Measurements from ENCODE around the gene EIF5AL1. TPM values are rescaled to one million over a fixed set of nuclear protein-coding genes. Genes with fewer than 3 reads are reported as not detected.

The EIF5AL1 gene
- total RNA-seq, 2 donors from 2014 or later, result 0.22 to 0.62 TPM

DNA sequence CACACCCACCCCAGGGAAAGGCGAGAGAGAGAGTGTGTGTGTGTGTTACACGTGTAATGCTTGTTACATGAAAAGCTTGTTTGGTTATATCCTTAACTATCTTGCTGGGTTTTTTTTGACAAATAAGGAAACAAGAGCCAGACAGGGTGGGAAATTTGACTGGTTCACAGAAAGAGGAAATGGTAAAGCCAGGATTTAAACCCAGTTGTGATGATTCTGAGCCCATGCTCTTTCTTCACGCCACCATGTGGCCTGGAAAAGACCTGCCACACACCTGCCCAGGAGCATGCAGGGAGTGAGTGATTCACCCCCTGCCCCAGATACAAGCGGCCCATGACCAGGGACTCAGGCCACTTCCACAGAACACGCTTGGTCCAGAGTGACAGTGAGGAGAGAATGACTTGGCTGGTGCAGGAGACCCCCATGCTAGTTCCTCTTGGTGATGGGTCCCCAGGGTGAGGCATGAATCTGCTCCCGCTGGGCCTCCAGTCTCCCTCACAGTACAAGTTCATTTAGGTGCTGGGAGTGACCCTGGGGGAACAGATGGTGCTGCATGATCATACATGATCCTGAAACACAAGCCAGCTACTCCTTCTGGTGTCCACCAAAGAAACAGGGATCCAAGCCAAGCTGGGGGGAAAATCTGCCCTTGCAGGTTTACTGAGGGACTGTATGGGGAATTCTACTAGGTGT, 21.0 kb upstream of the EIF5AL1 start:
- H3K9ac ChIP-seq (ENCODE audit: extremely low read depth, low read length, poor library complexity, severe bottlenecking), result no peak overlapping the region
- no peaks in the 10 kb centered on the region for H3K36me3 Mint-ChIP-seq (ENCODE audit: low read depth)
- no peak overlapping the region for H3K4me3 ChIP-seq (ENCODE audit: low read length)
- H3K4me1 Mint-ChIP-seq, result peaks cover 1% of the 10 kb centered on the region
- 93 to 96% methylated on average over 4 to 6 of the region's 6 CpGs for WGBS, 2 experiments (ENCODE audit: insufficient coverage in 1 of 2, insufficient read length in 1 of 2)
- H3K27me3 Mint-ChIP-seq (ENCODE audit: insufficient read depth), result peaks cover 17% of the 10 kb centered on the region
- no peaks in the 10 kb centered on the region for H3K36me3 ChIP-seq (ENCODE audit: control insufficient read depth, insufficient read depth, low read length)
- no peaks in the 10 kb centered on the region for H3K4me1 ChIP-seq (ENCODE audit: control insufficient read depth, insufficient read depth, low read length)
- H3K27ac Mint-ChIP-seq, result no peak overlapping the region
- no peak overlapping the region for H3K4me3 Mint-ChIP-seq
- H3K27ac ChIP-seq (ENCODE audit: low read depth, low read length), result no peak overlapping the region
- H3K9me3 Mint-ChIP-seq, result no peaks in the 10 kb centered on the region
- no peaks in the 10 kb centered on the region for H3K27me3 ChIP-seq (ENCODE audit: control insufficient read depth, insufficient read depth, low read length, poor library complexity, severe bottlenecking)
- TF ChIP-seq, protein P1, sequence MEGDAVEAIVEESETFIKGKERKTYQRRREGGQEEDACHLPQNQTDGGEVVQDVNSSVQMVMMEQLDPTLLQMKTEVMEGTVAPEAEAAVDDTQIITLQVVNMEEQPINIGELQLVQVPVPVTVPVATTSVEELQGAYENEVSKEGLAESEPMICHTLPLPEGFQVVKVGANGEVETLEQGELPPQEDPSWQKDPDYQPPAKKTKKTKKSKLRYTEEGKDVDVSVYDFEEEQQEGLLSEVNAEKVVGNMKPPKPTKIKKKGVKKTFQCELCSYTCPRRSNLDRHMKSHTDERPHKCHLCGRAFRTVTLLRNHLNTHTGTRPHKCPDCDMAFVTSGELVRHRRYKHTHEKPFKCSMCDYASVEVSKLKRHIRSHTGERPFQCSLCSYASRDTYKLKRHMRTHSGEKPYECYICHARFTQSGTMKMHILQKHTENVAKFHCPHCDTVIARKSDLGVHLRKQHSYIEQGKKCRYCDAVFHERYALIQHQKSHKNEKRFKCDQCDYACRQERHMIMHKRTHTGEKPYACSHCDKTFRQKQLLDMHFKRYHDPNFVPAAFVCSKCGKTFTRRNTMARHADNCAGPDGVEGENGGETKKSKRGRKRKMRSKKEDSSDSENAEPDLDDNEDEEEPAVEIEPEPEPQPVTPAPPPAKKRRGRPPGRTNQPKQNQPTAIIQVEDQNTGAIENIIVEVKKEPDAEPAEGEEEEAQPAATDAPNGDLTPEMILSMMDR (conservative IDR thresholded peaks at IDR 0.05), result peak; percentile 66
- no peaks in the 10 kb centered on the region for H3K9me3 ChIP-seq (ENCODE audit: control insufficient read depth, low read length)
- DNase-seq, result peak; percentile 75

DNA sequence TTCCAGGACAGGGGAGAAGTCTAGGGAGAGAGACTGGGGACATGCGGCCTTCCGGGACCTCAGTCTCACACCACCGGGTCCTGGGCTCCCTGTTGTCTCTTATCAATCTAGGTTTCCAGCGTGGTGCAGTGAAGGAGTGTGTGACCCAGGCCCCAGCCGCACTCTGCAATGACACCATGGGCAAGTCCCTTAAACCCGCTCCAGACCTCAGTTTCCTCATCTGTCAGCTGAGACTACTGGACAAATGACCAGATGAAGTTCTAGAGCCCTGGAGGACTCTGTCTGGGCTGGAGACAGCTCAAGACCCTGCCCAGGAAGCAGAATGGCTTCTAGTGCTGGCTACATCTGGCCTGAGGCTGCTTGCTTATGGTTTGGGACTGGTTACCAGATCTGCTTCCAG, 20.1 kb upstream of the EIF5AL1 start:
- TF ChIP-seq, protein P1 (conservative IDR thresholded peaks at IDR 0.05), result no peak
- no peak overlapping the region for H3K4me3 Mint-ChIP-seq
- peaks cover 1% of the 10 kb centered on the region for H3K4me1 Mint-ChIP-seq
- WGBS, 2 experiments (ENCODE audit: insufficient coverage in 1 of 2, insufficient read length in 1 of 2), result 90 to 97% methylated on average over 2 to 6 of the region's 6 CpGs
- H3K36me3 Mint-ChIP-seq (ENCODE audit: low read depth), result no peaks in the 10 kb centered on the region
- H3K27ac ChIP-seq (ENCODE audit: low read depth, low read length), result no peak overlapping the region
- H3K9me3 ChIP-seq (ENCODE audit: control insufficient read depth, low read length), result no peaks in the 10 kb centered on the region
- no peak overlapping the region for H3K9ac ChIP-seq (ENCODE audit: extremely low read depth, low read length, poor library complexity, severe bottlenecking)
- H3K27me3 Mint-ChIP-seq (ENCODE audit: insufficient read depth), result peaks cover 23% of the 10 kb centered on the region
- H3K4me3 ChIP-seq (ENCODE audit: low read length), result no peak overlapping the region
- no peaks in the 10 kb centered on the region for H3K4me1 ChIP-seq (ENCODE audit: control insufficient read depth, insufficient read depth, low read length)
- no peaks in the 10 kb centered on the region for H3K9me3 Mint-ChIP-seq
- peak; percentile 29 for DNase-seq
- no peaks in the 10 kb centered on the region for H3K36me3 ChIP-seq (ENCODE audit: control insufficient read depth, insufficient read depth, low read length)
- H3K27me3 ChIP-seq (ENCODE audit: control insufficient read depth, insufficient read depth, low read length, poor library complexity, severe bottlenecking), result no peaks in the 10 kb centered on the region
- H3K27ac Mint-ChIP-seq, result no peak overlapping the region

DNA sequence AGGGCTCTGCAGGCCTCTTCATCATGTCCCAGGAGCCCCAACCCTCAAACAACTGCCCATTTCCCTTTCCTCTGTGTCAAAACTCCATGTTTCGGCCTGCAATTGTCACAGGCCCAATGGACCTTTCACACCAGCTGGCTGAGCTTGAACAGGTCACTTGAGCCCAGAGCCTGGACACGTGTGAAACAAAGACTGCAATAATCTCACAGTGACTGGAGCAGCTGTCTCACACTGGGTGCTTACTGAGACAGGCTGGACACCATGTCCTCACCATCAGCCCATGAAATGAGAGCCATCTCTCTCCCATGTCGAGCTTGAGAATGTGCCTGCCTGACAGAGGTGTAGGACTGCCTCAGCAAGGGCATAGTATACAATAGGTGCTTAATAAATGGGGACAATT, 19.5 kb upstream of the EIF5AL1 start:
- Histone ChIP-seq H3K27ac (ENCODE audit: low read depth, low read length) (no peak overlapping the region), H3K27me3 (ENCODE audit: control insufficient read depth, insufficient read depth, low read length, poor library complexity, severe bottlenecking) (no peaks in the 10 kb centered on the region), H3K4me3 (ENCODE audit: low read length) (no peak overlapping the region), H3K9me3 (ENCODE audit: control insufficient read depth, low read length) (no peaks in the 10 kb centered on the region), H3K36me3 (ENCODE audit: control insufficient read depth, insufficient read depth, low read length) (no peaks in the 10 kb centered on the region), H3K4me1 (ENCODE audit: control insufficient read depth, insufficient read depth, low read length) (no peaks in the 10 kb centered on the region), H3K9ac (ENCODE audit: extremely low read depth, low read length, poor library complexity, severe bottlenecking) (no peak overlapping the region)
- Mint-ChIP-seq H3K27ac (no peak overlapping the region), H3K4me3 (no peak overlapping the region), H3K36me3 (ENCODE audit: low read depth) (no peaks in the 10 kb centered on the region), H3K4me1 (peaks cover 1% of the 10 kb centered on the region), H3K27me3 (ENCODE audit: insufficient read depth) (peaks cover 27% of the 10 kb centered on the region), H3K9me3 (no peaks in the 10 kb centered on the region)
- TF ChIP-seq, protein P1 (conservative IDR thresholded peaks at IDR 0.05), result no peak
- WGBS, 2 experiments (ENCODE audit: insufficient coverage in 1 of 2, insufficient read length in 1 of 2), result 85 to 92% methylated on average over 2 to 3 of the region's 3 CpGs
- DNase-seq, result peak; percentile 24

Data from endodermal cell (in vitro differentiated cells).